Stimulated activated CD8-positive, alpha-beta memory T cell treated with anti-CD3 and anti-CD28 coated beads, Interleukin-4, amount 100 ng/mL, for 4 hours (primary cell): ENCODE measurements around the gene PEA15.

Experiments
- DNase-seq, 2 donors: peaks; one replicate each; pipeline ENCODE4 v3.0.0-alpha.2; 2020; ENCODE audit warnings: low read depth in 2 of 2, low spot score in 1 of 2

Gene PEA15

GRCh38 chr1:160236806-160237205 lies 31.6 kb downstream of the PEA15 start:
- DNase-seq = no peak

GRCh38 chr1:160237558-160237957 lies 32.4 kb downstream of the PEA15 start:
- no peak for DNase-seq

- DNase-seq = no peak
These were observed 33.2 kb downstream of the PEA15 start for GRCh38 chr1:160238408-160238807.

- DNase-seq = no peak
These were observed 34.6 kb downstream of the PEA15 start for GRCh38 chr1:160239582-160240299.

GRCh38 chr1:160243767-160244166 lies 38.6 kb downstream of the PEA15 start:
- no peak for DNase-seq

- DNase-seq = no peak
These were observed 39.0 kb downstream of the PEA15 start for GRCh38 chr1:160244209-160244608.

- DNase-seq = no peak
These were observed 40.2 kb downstream of the PEA15 start for GRCh38 chr1:160245434-160245833.

- no peak for DNase-seq
These were observed 41.9 kb downstream of the PEA15 start for GRCh38 chr1:160247053-160247452.

GRCh38 chr1:160251011-160251410 lies 45.8 kb downstream of the PEA15 start:
- no peak for DNase-seq

GRCh38 chr1:160251687-160252526 lies 46.7 kb downstream of the PEA15 start:
- DNase-seq = peak; percentile 12 to 19

- DNase-seq = no peak
These were observed 50.7 kb downstream of the PEA15 start for GRCh38 chr1:160255781-160256300.

GRCh38 chr1:160256396-160257046 lies 51.3 kb downstream of the PEA15 start:
- no peak for DNase-seq

- no peak for DNase-seq
These were observed 52.3 kb downstream of the PEA15 start for GRCh38 chr1:160257411-160258015.

- DNase-seq = no peak
These were observed 53.1 kb downstream of the PEA15 start for GRCh38 chr1:160258177-160258798.

GRCh38 chr1:160260406-160261382 lies 55.5 kb downstream of the PEA15 start:
- DNase-seq = no peak

GRCh38 chr1:160261556-160261892 lies 56.3 kb downstream of the PEA15 start:
- DNase-seq = peak; percentile 33 to 54

GRCh38 chr1:160261893-160262794 lies 57.0 kb downstream of the PEA15 start, which contains the start of gene DCAF8:
TSS of gene DCAF8 (minus strand) at chr1:160262549. CDS start at chr1:160244008, 18,541 bp downstream.
- peak; percentile 91 to 94 for DNase-seq

- no peak for DNase-seq
These were observed 59.7 kb downstream of the PEA15 start for GRCh38 chr1:160264795-160265307.
